HFFc6 (cell line): ENCODE data around the gene PTPRQ. TPM values are rescaled to one million over a fixed set of nuclear protein-coding genes. Genes with fewer than 3 reads are reported as not detected.

Experiments used
- DNase-seq: peaks from one replicate; pipeline ENCODE4 v3.0.0-alpha.2; 2018
- H3K27ac Mint-ChIP-seq: 2 replicates; pipeline ENCODE4 v1.8.0; 2020; ENCODE audit warnings: mild to moderate bottlenecking, mixed read lengths
- H3K27me3 Mint-ChIP-seq: 2 replicates; pipeline ENCODE4 v1.8.0; 2021; ENCODE audit warnings: mild to moderate bottlenecking, moderate library complexity, mixed read lengths; ENCODE audit not compliant: insufficient read depth
- H3K36me3 Mint-ChIP-seq: 2 replicates; pipeline ENCODE4 v1.8.0; 2021; ENCODE audit warnings: low read depth, mixed read lengths
- H3K4me1 Mint-ChIP-seq: 2 replicates; pipeline ENCODE4 v1.8.0; 2020; ENCODE audit warnings: low read depth, mixed read lengths
- H3K4me3 Mint-ChIP-seq: 2 replicates; pipeline ENCODE4 v1.8.0; 2020; ENCODE audit warnings: mild to moderate bottlenecking, moderate library complexity, mixed read lengths
- H3K9me3 Mint-ChIP-seq: 2 replicates; pipeline ENCODE4 v1.8.0; 2020; ENCODE audit warnings: mild to moderate bottlenecking, mixed read lengths
- total RNA-seq, 6 experiments: library from RNA; stranded (reverse); fragmentation: NEBNext Ultra II Directional; extraction: Animal tissue kit (Norgen Biotek cat#: 25700); gene quantifications; 2 replicates in 1 of 6; 3 replicates in 5 of 6; pipeline ENCODE4 v1.2.3, GENCODE V29; 2021
- TF ChIP-seq, protein P1 (sequence below): fragments of 200-600 bp; sonication (generic); IDR thresholded peaks from 2 replicates; pipeline ENCODE4 v1.5.0; 2021; ENCODE audit warnings: antibody characterized with exemption, mild to moderate bottlenecking

Gene PTPRQ
- total RNA-seq, 6 experiments from 2014 or later = 2.6 to 4.1 (median 3.5) TPM

GRCh38 chr12:80636832-80637231 lies 192.8 kb downstream of the PTPRQ start:
- TF ChIP-seq, protein P1, sequence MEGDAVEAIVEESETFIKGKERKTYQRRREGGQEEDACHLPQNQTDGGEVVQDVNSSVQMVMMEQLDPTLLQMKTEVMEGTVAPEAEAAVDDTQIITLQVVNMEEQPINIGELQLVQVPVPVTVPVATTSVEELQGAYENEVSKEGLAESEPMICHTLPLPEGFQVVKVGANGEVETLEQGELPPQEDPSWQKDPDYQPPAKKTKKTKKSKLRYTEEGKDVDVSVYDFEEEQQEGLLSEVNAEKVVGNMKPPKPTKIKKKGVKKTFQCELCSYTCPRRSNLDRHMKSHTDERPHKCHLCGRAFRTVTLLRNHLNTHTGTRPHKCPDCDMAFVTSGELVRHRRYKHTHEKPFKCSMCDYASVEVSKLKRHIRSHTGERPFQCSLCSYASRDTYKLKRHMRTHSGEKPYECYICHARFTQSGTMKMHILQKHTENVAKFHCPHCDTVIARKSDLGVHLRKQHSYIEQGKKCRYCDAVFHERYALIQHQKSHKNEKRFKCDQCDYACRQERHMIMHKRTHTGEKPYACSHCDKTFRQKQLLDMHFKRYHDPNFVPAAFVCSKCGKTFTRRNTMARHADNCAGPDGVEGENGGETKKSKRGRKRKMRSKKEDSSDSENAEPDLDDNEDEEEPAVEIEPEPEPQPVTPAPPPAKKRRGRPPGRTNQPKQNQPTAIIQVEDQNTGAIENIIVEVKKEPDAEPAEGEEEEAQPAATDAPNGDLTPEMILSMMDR = no peak
- peaks cover 16% of the 10 kb centered on the region for H3K4me1 Mint-ChIP-seq
- H3K27ac Mint-ChIP-seq = no peak overlapping the region
- H3K4me3 Mint-ChIP-seq = no peak overlapping the region
- DNase-seq = no peak
- peaks cover 5% of the 10 kb centered on the region; the same call in 1 of the 2 replicates for H3K36me3 Mint-ChIP-seq
- H3K27me3 Mint-ChIP-seq = no peaks in the 10 kb centered on the region
- no peaks in the 10 kb centered on the region for H3K9me3 Mint-ChIP-seq

- H3K4me3 Mint-ChIP-seq = no peak overlapping the region
- no peaks in the 10 kb centered on the region for H3K27me3 Mint-ChIP-seq
- peaks cover 9% of the 10 kb centered on the region for H3K4me1 Mint-ChIP-seq
- peaks cover 5% of the 10 kb centered on the region; the same call in 1 of the 2 replicates for H3K36me3 Mint-ChIP-seq
- no peak for DNase-seq
- no peak overlapping the region for H3K27ac Mint-ChIP-seq
- H3K9me3 Mint-ChIP-seq = no peaks in the 10 kb centered on the region
- TF ChIP-seq, protein P1 = no peak
Observed at GRCh38 chr12:80641936-80642335, 197.9 kb downstream of the PTPRQ start.

DNA sequence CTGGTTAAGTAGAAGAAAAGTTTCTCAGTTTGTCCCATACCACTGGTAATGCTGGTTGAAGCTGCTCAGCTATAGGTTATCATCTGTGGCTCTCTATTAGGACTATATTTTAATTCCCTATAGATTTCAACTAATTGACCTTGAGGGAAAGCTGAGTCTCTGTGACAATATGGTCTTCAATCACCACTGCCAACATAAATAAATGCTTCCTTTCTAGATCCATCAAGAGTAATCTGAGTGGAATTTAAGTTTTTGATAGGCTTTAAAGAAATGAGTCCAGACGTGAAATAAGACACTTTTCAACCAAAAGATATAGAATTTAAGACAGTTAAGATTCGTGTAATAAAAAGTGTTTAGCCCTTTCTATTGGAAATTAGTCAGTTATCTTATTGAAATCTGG lies 199.9 kb downstream of the PTPRQ start:
- Mint-ChIP-seq H3K4me3 (no peak overlapping the region), H3K27me3 (no peaks in the 10 kb centered on the region), H3K36me3 (no peaks in the 10 kb centered on the region; the same call in 1 of the 2 replicates), H3K9me3 (no peaks in the 10 kb centered on the region), H3K27ac (no peak overlapping the region), H3K4me1 (peaks cover 24% of the 10 kb centered on the region)
- TF ChIP-seq, protein P1 = no peak
- no peak for DNase-seq

DNA sequence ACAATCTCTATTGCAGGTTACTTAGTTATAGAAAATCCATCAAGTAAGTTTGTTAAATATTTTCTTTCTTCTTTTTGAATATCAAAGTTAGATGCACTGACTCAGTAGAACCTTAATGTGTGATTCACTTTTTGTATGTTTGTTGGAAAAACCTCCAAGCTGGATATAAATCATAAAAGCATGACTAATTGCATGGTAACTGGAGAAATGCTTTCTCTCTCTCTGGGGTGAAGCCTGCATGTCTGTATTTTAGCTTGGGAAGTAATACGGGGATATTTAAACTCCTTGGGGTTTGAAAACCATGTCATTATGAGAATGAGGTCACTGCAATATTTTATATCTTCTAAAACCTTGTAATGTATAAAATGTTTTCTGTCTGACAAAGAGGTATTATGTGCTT lies 204.8 kb downstream of the PTPRQ start:
- Mint-ChIP-seq H3K27ac (peak overlapping the region; percentile 78), H3K9me3 (no peaks in the 10 kb centered on the region), H3K4me1 (peaks cover 31% of the 10 kb centered on the region), H3K27me3 (peaks cover under 1% of the 10 kb centered on the region; the same call in 1 of the 2 replicates), H3K36me3 (no peaks in the 10 kb centered on the region), H3K4me3 (peak overlapping the region; percentile 60; the same call in 1 of the 2 replicates)
- TF ChIP-seq, protein P1 = no peak
- peak; percentile 87 for DNase-seq

- DNase-seq = no peak
- Mint-ChIP-seq H3K36me3 (no peaks in the 10 kb centered on the region), H3K4me3 (no peak overlapping the region), H3K27me3 (peaks cover 1% of the 10 kb centered on the region; the same call in 1 of the 2 replicates), H3K9me3 (no peaks in the 10 kb centered on the region), H3K4me1 (peaks cover 13% of the 10 kb centered on the region), H3K27ac (no peak overlapping the region)
- TF ChIP-seq, protein P1 = no peak
Observed at GRCh38 chr12:80655751-80656150, 211.7 kb downstream of the PTPRQ start.
